Karpas-422 (cell line): ENCODE measurements around the gene LRRC28. TPM values are rescaled to one million over a fixed set of nuclear protein-coding genes. Genes with fewer than 3 reads are reported as not detected.

Experiments
- DNase-seq: peaks from one replicate; pipeline ENCODE4 v3.0.0-alpha.2; 2015
- H2AFZ ChIP-seq: fragments of 200-600 bp; sonication (generic); 2 replicates; pipeline ENCODE4 v1.6.1; 2014; ENCODE audit warnings: antibody characterized with exemption, low read length, mixed read lengths
- H3K27ac ChIP-seq: fragments of 200-600 bp; sonication (generic); 2 replicates; pipeline ENCODE4 v1.5.1; 2014; ENCODE audit warnings: mild to moderate bottlenecking, low read length, moderate library complexity
- H3K27me3 ChIP-seq: fragments of 200-600 bp; sonication (generic); 2 replicates; pipeline ENCODE4 v1.6.1; 2014; ENCODE audit warnings: low read length, mixed read lengths
- H3K36me3 ChIP-seq: fragments of 200-600 bp; sonication (generic); 2 replicates; pipeline ENCODE4 v1.6.1; 2014; ENCODE audit warnings: low read length, mixed read lengths; ENCODE audit not compliant: insufficient read depth
- H3K4me1 ChIP-seq: fragments of 200-600 bp; sonication (generic); 2 replicates; pipeline ENCODE4 v1.6.1; 2014; ENCODE audit warnings: mild to moderate bottlenecking, low read length, mixed read lengths
- H3K4me2 ChIP-seq: fragments of 200-600 bp; sonication (generic); 2 replicates; pipeline ENCODE4 v1.6.1; 2014; ENCODE audit warnings: low read length, low read depth, mild to moderate bottlenecking; ENCODE audit not compliant: poor library complexity, severe bottlenecking
- H3K4me3 ChIP-seq: fragments of 200-600 bp; sonication (generic); 2 replicates; pipeline ENCODE4 v1.5.1; 2014; ENCODE audit warnings: mild to moderate bottlenecking, antibody characterized with exemption, low read length, mixed read lengths
- H3K79me2 ChIP-seq: fragments of 200-600 bp; sonication (generic); 2 replicates; pipeline ENCODE4 v1.6.1; 2014; ENCODE audit warnings: mild to moderate bottlenecking, low read length, mixed read lengths
- H3K9ac ChIP-seq: fragments of 200-600 bp; sonication (generic); 2 replicates; pipeline ENCODE4 v1.6.0; 2014; ENCODE audit warnings: low read length
- H3K9me2 ChIP-seq: fragments of 200-600 bp; sonication (generic), shearing (Covaris generic); replicated peaks from 2 replicates; pipeline ENCODE4 v1.6.0; 2014; ENCODE audit warnings: mild to moderate bottlenecking, low read length, moderate library complexity; ENCODE audit not compliant: insufficient read depth
- H3K9me3 ChIP-seq: fragments of 300-700, 200-600 bp; sonication (generic); 2 replicates; pipeline ENCODE4 v1.6.1; 2014; ENCODE audit warnings: low read length, mixed read lengths
- H4K20me1 ChIP-seq: fragments of 200-600 bp; sonication (generic); 2 replicates; pipeline ENCODE4 v1.6.1; 2014; ENCODE audit warnings: mild to moderate bottlenecking, antibody characterized with exemption, low read length, low read depth; ENCODE audit not compliant: insufficient read depth
- total RNA-seq: library from RNA; depleted of rRNA; stranded (reverse); fragments of >200 nt; shearing (Covaris generic); gene quantifications from 2 replicates; pipeline ENCODE4 v1.2.3, GENCODE V29; 2014; ENCODE audit warnings: low replicate concordance; rRNA removed

Gene LRRC28
- total RNA-seq, 1 experiment from 2014 or later, result 88.0 TPM

- Histone ChIP-seq H2AFZ (no peak overlapping the region), H3K27me3 (no peaks in the 10 kb centered on the region), H3K4me1 (peaks cover 20% of the 10 kb centered on the region), H4K20me1 (0 out of 2 replicates have a peak, but pooled peaks cover 3% of the 10 kb centered on the region), H3K9ac (no peak overlapping the region), H3K9me3 (no peaks in the 10 kb centered on the region), H3K4me2 (no peak overlapping the region), H3K9me2 (no peaks in the 10 kb centered on the region), H3K27ac (no peak overlapping the region), H3K79me2 (no peaks in the 10 kb centered on the region), H3K36me3 (no peaks in the 10 kb centered on the region), H3K4me3 (no peak overlapping the region)
- no peak for DNase-seq
Measured at GRCh38 chr15:99438224-99438585, 186.9 kb downstream of the LRRC28 start.

GRCh38 chr15:99438691-99439523 is 187.6 kb downstream of the LRRC28 start:
- Histone ChIP-seq H3K79me2 (no peaks in the 10 kb centered on the region), H3K4me3 (no peak overlapping the region), H4K20me1 (0 out of 2 replicates have a peak, but pooled peaks cover 3% of the 10 kb centered on the region), H3K4me1 (peaks cover 20% of the 10 kb centered on the region), H3K9me2 (no peaks in the 10 kb centered on the region), H3K27me3 (no peaks in the 10 kb centered on the region), H3K9me3 (no peaks in the 10 kb centered on the region), H3K27ac (no peak overlapping the region), H2AFZ (no peak overlapping the region), H3K36me3 (no peaks in the 10 kb centered on the region), H3K4me2 (no peak overlapping the region), H3K9ac (no peak overlapping the region)
- DNase-seq, result no peak

DNA sequence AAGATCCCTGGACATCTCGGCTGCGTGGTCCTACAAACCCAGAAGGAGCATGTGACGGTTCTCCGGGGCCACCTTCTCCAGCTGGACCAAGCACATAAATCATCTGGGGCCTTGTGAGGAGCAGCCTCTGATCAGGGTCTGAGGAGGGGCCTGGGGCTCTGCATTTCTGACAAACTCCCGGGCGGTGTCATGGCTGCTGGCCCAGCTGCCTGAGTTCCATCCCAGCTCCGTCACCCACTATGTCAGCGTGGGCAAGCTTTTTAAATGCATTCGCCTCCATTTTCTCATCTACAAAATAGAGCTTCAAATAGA is 188.2 kb downstream of the LRRC28 start:
- Histone ChIP-seq H3K9ac (no peak overlapping the region), H3K4me2 (no peak overlapping the region), H3K36me3 (no peaks in the 10 kb centered on the region), H3K9me2 (no peaks in the 10 kb centered on the region), H3K27ac (no peak overlapping the region), H3K9me3 (no peaks in the 10 kb centered on the region), H4K20me1 (0 out of 2 replicates have a peak, but pooled peaks cover 3% of the 10 kb centered on the region), H2AFZ (no peak overlapping the region), H3K4me1 (peaks cover 20% of the 10 kb centered on the region), H3K79me2 (no peaks in the 10 kb centered on the region), H3K4me3 (no peak overlapping the region), H3K27me3 (no peaks in the 10 kb centered on the region)
- DNase-seq, result no peak

- Histone ChIP-seq H3K4me3 (no peak overlapping the region), H3K9me2 (no peaks in the 10 kb centered on the region), H3K4me1 (peaks cover 18% of the 10 kb centered on the region), H4K20me1 (0 out of 2 replicates have a peak, but pooled peaks cover 3% of the 10 kb centered on the region), H3K9ac (no peak overlapping the region), H3K27ac (no peak overlapping the region), H3K79me2 (no peaks in the 10 kb centered on the region), H3K4me2 (no peak overlapping the region), H3K27me3 (no peaks in the 10 kb centered on the region), H3K9me3 (no peaks in the 10 kb centered on the region), H2AFZ (no peak overlapping the region), H3K36me3 (no peaks in the 10 kb centered on the region)
- no peak for DNase-seq
Measured at GRCh38 chr15:99440029-99440428, 188.7 kb downstream of the LRRC28 start.

Other genes with a start within 250 kb of the LRRC28 start
- not detected in 2 replicates for gene PGPEP1L, start 243.7 kb upstream of the LRRC28 start, total RNA-seq
- gene SYNM, start 146.4 kb upstream of the LRRC28 start, total RNA-seq, result not detected in 2 replicates
- gene TTC23, start 1.9 kb upstream of the LRRC28 start, total RNA-seq, result 4.1 and 9.0 TPM in 2 replicates